Breast epithelium (tissue), 3 donors: ENCODE results near the gene TRAF3IP1.

ENCODE experiments used
- CTCF ChIP-seq, 3 donors: fragments of 450-650 bp; IDR thresholded peaks; one replicate each; pipeline ENCODE4 v1.5.1; 2016 to 2017; ENCODE audit warnings: antibody characterized with exemption in 3 of 3, mild to moderate bottlenecking in 3 of 3, moderate library complexity in 3 of 3
- POLR2A ChIP-seq: fragments of 450-650 bp; IDR thresholded peaks from one replicate; pipeline ENCODE4 v1.6.1; 2016; ENCODE audit warnings: antibody characterized with exemption, mild to moderate bottlenecking, moderate library complexity
- POLR2AphosphoS5 ChIP-seq, 3 donors: sonication (generic); formaldehyde crosslinking; IDR thresholded peaks; one replicate each; pipeline ENCODE4 v1.6.1; 2017; ENCODE audit warnings: antibody characterized with exemption in 3 of 3

- no peak for TF ChIP-seq CTCF (IDR thresholded peaks at IDR 0.05)
- no peak for TF ChIP-seq POLR2AphosphoS5 (IDR thresholded peaks at IDR 0.05)
- no peak for TF ChIP-seq POLR2A
Observed at GRCh38 chr2:238282861-238283738, 37.2 kb upstream of the TRAF3IP1 start.
